ENCODE results near the gene CX3CL1.

GRCh38 chr16:57372372-57373116 lies at the start of gene CX3CL1:
- TF ChIP-seq CTCF (IDR thresholded peaks at IDR 0.05) = peak in 2 of 6 experiments; percentile 19 to 39
- TF ChIP-seq POLR2A (IDR thresholded peaks at IDR 0.05) = peak in 3 of 4 donors; percentile 77 to 87 (median 79)

Data from upper lobe of left lung (tissue), 4 donors.